ENCODE results near the gene WDR55.
"Not testable (repeated sequence)": the region's sequence is repeated elsewhere in the genome, so short reads cannot be mapped to it uniquely, and the experiment has no call there.

DNA sequence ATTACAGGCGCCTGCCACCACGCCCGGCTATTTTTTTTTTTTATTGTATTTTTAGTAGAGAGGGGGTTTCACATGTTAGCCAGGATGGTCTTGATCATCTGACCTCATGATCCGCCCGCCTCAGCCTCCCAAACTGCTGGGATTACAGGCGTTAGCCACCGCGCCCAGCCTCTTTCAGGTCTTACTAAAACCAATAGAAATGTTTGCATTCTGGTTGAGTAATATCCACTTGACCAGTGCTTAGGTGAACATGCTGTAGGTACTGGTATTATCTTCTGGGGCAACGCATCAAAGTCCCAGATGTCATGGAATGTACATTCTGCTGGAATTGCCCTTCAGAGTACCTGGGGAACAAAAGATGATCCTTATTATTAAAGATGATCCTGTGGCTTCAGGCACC is 44.1 kb downstream of the WDR55 start:
- TF ChIP-seq, protein P1, sequence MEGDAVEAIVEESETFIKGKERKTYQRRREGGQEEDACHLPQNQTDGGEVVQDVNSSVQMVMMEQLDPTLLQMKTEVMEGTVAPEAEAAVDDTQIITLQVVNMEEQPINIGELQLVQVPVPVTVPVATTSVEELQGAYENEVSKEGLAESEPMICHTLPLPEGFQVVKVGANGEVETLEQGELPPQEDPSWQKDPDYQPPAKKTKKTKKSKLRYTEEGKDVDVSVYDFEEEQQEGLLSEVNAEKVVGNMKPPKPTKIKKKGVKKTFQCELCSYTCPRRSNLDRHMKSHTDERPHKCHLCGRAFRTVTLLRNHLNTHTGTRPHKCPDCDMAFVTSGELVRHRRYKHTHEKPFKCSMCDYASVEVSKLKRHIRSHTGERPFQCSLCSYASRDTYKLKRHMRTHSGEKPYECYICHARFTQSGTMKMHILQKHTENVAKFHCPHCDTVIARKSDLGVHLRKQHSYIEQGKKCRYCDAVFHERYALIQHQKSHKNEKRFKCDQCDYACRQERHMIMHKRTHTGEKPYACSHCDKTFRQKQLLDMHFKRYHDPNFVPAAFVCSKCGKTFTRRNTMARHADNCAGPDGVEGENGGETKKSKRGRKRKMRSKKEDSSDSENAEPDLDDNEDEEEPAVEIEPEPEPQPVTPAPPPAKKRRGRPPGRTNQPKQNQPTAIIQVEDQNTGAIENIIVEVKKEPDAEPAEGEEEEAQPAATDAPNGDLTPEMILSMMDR (IDR thresholded peaks at IDR 0.05), result not testable (repeated sequence)
- not testable (repeated sequence) for TF ChIP-seq POLR2A (IDR thresholded peaks at IDR 0.05)
